ENCODE data around the gene ROR2. TPM values are rescaled to one million over a fixed set of nuclear protein-coding genes. Genes with fewer than 3 reads are reported as not detected.

ROR2 gene
- total RNA-seq, 1 donor from 2014 or later, result 18.6 TPM

GRCh38 chr9:91896513-91897121 is 53.4 kb downstream of the ROR2 start:
- H3K9me3 Mint-ChIP-seq (ENCODE audit: low read depth), result no peaks in the 10 kb centered on the region
- H3K27me3 Mint-ChIP-seq (ENCODE audit: low read depth), result no peaks in the 10 kb centered on the region
- TF ChIP-seq, protein P1, sequence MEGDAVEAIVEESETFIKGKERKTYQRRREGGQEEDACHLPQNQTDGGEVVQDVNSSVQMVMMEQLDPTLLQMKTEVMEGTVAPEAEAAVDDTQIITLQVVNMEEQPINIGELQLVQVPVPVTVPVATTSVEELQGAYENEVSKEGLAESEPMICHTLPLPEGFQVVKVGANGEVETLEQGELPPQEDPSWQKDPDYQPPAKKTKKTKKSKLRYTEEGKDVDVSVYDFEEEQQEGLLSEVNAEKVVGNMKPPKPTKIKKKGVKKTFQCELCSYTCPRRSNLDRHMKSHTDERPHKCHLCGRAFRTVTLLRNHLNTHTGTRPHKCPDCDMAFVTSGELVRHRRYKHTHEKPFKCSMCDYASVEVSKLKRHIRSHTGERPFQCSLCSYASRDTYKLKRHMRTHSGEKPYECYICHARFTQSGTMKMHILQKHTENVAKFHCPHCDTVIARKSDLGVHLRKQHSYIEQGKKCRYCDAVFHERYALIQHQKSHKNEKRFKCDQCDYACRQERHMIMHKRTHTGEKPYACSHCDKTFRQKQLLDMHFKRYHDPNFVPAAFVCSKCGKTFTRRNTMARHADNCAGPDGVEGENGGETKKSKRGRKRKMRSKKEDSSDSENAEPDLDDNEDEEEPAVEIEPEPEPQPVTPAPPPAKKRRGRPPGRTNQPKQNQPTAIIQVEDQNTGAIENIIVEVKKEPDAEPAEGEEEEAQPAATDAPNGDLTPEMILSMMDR (IDR thresholded peaks at IDR 0.05), result no peak
- no peak overlapping the region for H3K4me3 Mint-ChIP-seq (ENCODE audit: unreplicated experiment)
- DNase-seq (ENCODE audit: low spot score), result no peak
- H3K27ac Mint-ChIP-seq (ENCODE audit: unreplicated experiment), result peak overlapping the region; percentile 88
- H3K36me3 Mint-ChIP-seq (ENCODE audit: low read depth), result no peaks in the 10 kb centered on the region
- H3K4me1 Mint-ChIP-seq (ENCODE audit: low read depth), result peaks cover 77% of the 10 kb centered on the region

- no peak for DNase-seq (ENCODE audit: low spot score)
- Mint-ChIP-seq H3K27ac (ENCODE audit: unreplicated experiment) (peak overlapping the region; percentile 88), H3K36me3 (ENCODE audit: low read depth) (no peaks in the 10 kb centered on the region), H3K4me3 (ENCODE audit: unreplicated experiment) (no peak overlapping the region), H3K4me1 (ENCODE audit: low read depth) (peaks cover 79% of the 10 kb centered on the region), H3K27me3 (ENCODE audit: low read depth) (no peaks in the 10 kb centered on the region), H3K9me3 (ENCODE audit: low read depth) (no peaks in the 10 kb centered on the region)
- TF ChIP-seq, protein P1 (IDR thresholded peaks at IDR 0.05), result no peak
Observed at GRCh38 chr9:91896097-91896496, 53.9 kb downstream of the ROR2 start.

DNA sequence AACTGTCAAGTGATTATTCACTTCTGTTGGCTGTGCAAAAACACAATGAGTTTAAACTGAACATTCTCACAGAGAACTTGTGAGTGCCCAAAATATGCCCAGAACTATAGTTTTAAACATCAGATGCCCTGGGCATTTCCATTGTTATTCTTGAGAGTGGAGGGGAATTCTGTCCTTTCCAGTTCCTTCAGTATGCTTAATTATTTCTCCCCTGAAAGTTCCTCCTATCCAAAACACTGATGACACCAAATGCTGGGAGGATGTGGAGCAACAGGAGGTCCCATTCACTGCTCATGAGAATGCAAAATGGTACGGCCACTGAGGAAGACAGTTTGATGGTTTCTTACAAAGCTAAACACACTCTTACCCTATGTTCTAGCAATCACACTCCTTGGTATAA is 55.5 kb downstream of the ROR2 start:
- no peaks in the 10 kb centered on the region for H3K27me3 Mint-ChIP-seq (ENCODE audit: low read depth)
- TF ChIP-seq, protein P1 (IDR thresholded peaks at IDR 0.05), result no peak
- no peaks in the 10 kb centered on the region for H3K9me3 Mint-ChIP-seq (ENCODE audit: low read depth)
- no peak overlapping the region for H3K27ac Mint-ChIP-seq (ENCODE audit: unreplicated experiment)
- no peak overlapping the region for H3K4me3 Mint-ChIP-seq (ENCODE audit: unreplicated experiment)
- no peaks in the 10 kb centered on the region for H3K36me3 Mint-ChIP-seq (ENCODE audit: low read depth)
- peaks cover 78% of the 10 kb centered on the region for H3K4me1 Mint-ChIP-seq (ENCODE audit: low read depth)
- no peak for DNase-seq (ENCODE audit: low spot score)

- no peaks in the 10 kb centered on the region for H3K27me3 Mint-ChIP-seq (ENCODE audit: low read depth)
Observed at GRCh38 chr9:91894023-91894422, 56.0 kb downstream of the ROR2 start.

GRCh38 chr9:91891915-91892314 is 58.1 kb downstream of the ROR2 start:
- no peak overlapping the region for H3K27ac Mint-ChIP-seq (ENCODE audit: unreplicated experiment)
- no peaks in the 10 kb centered on the region for H3K9me3 Mint-ChIP-seq (ENCODE audit: low read depth)
- H3K36me3 Mint-ChIP-seq (ENCODE audit: low read depth), result no peaks in the 10 kb centered on the region
- peaks cover 76% of the 10 kb centered on the region for H3K4me1 Mint-ChIP-seq (ENCODE audit: low read depth)
- no peaks in the 10 kb centered on the region for H3K27me3 Mint-ChIP-seq (ENCODE audit: low read depth)
- no peak for DNase-seq (ENCODE audit: low spot score)
- no peak overlapping the region for H3K4me3 Mint-ChIP-seq (ENCODE audit: unreplicated experiment)
- TF ChIP-seq, protein P1 (IDR thresholded peaks at IDR 0.05), result no peak

More at GRCh38 chr9:91894023-91894422, 56.0 kb downstream of the ROR2 start:
- H3K4me1 Mint-ChIP-seq (ENCODE audit: low read depth), result peaks cover 76% of the 10 kb centered on the region
- peak overlapping the region; percentile 42 for H3K27ac Mint-ChIP-seq (ENCODE audit: unreplicated experiment)
- H3K36me3 Mint-ChIP-seq (ENCODE audit: low read depth), result no peaks in the 10 kb centered on the region
- H3K4me3 Mint-ChIP-seq (ENCODE audit: unreplicated experiment), result no peak overlapping the region
- no peaks in the 10 kb centered on the region for H3K9me3 Mint-ChIP-seq (ENCODE audit: low read depth)
- no peak for DNase-seq (ENCODE audit: low spot score)
- TF ChIP-seq, protein P1 (IDR thresholded peaks at IDR 0.05), result no peak

Measured in chondrocyte (in vitro differentiated cells).